Loucy (cell line): ENCODE data around the gene ZBTB20.

Experiments used
- CTCF ChIP-seq: fragments of 200-600 bp; sonication (generic); conservative IDR thresholded peaks from 2 replicates; pipeline ENCODE4 v1.5.1; 2014; ENCODE audit warnings: mild to moderate bottlenecking, antibody characterized with exemption, low read length
- EZH2phosphoT487 ChIP-seq: fragments of 200-600 bp; IDR thresholded peaks from 2 replicates; pipeline ENCODE4 v1.6.1; 2018; ENCODE audit warnings: antibody characterized with exemption, mild to moderate bottlenecking, moderate library complexity, borderline replicate concordance

GRCh38 chr3:114595522-114596028, 551.5 kb downstream of the ZBTB20 start:
- TF ChIP-seq CTCF = no peak
- no peak for TF ChIP-seq EZH2phosphoT487
